Keratinocyte (primary cell): Measurements from ENCODE around the gene KLHL20. TPM values are rescaled to one million over a fixed set of nuclear protein-coding genes. Genes with fewer than 3 reads are reported as not detected.

Experiments used
- DNase-seq: peaks from one replicate; pipeline ENCODE4 v3.0.0-alpha.2; 2011; ENCODE audit warnings: low read depth, missing footprints, low spot score
- FAIRE-seq: peaks from 2 replicates; lab custom pipeline; 2011; peaks lifted over from hg19 to GRCh38; lab: Jason Lieb, UNC
- H2AFZ ChIP-seq: 2 replicates; pipeline ENCODE4 v1.6.0; 2012; ENCODE audit warnings: low read length, control low read depth, inconsistent platforms; ENCODE audit not compliant: control insufficient read depth
- H3K27ac ChIP-seq: 2 replicates; pipeline ENCODE4 v1.5.1; 2011; ENCODE audit warnings: low read length; ENCODE audit not compliant: control insufficient read depth, insufficient read depth
- H3K27me3 ChIP-seq: 3 replicates; pipeline ENCODE4 v1.6.0; 2011; ENCODE audit warnings: low read length; ENCODE audit not compliant: control insufficient read depth, insufficient read depth; ENCODE audit errors: extremely low read depth
- H3K36me3 ChIP-seq, 2 experiments: 2 replicates in 1 of 2; 3 replicates in 1 of 2; pipeline ENCODE4 v1.5.1; 2011; ENCODE audit warnings: low read length in 2 of 2, mild to moderate bottlenecking in 1 of 2; ENCODE audit not compliant: control insufficient read depth in 2 of 2, insufficient read depth in 2 of 2; ENCODE audit errors: extremely low read depth in 1 of 2
- H3K4me1 ChIP-seq: 3 replicates; pipeline ENCODE4 v1.5.1; 2011; ENCODE audit warnings: low read length; ENCODE audit not compliant: control insufficient read depth, insufficient read depth; ENCODE audit errors: extremely low read depth
- H3K4me2 ChIP-seq: 3 replicates; pipeline ENCODE4 v1.6.0; 2011; ENCODE audit warnings: low read depth, low read length; ENCODE audit not compliant: control insufficient read depth, insufficient read depth; ENCODE audit errors: extremely low read depth
- H3K4me3 ChIP-seq, 3 experiments: fragments of 200-600 bp in 1 of 3; sonication (generic) in 1 of 3; 2 replicates in 2 of 3; 3 replicates in 1 of 3; pipeline ENCODE4 v1.5.1; 2011 to 2016; ENCODE audit warnings: low read length in 3 of 3, mild to moderate bottlenecking in 3 of 3, control low read depth in 2 of 3, inconsistent platforms in 1 of 3, low read depth in 1 of 3, mixed read lengths in 1 of 3, mixed run types in 1 of 3, moderate library complexity in 1 of 3; ENCODE audit not compliant: control insufficient read depth in 2 of 3, insufficient read depth in 2 of 3; ENCODE audit errors: extremely low read depth in 1 of 3
- H3K79me2 ChIP-seq: 2 replicates; pipeline ENCODE4 v1.6.0; 2012; ENCODE audit warnings: low read length; ENCODE audit not compliant: control insufficient read depth, insufficient read depth
- H3K9ac ChIP-seq: 3 replicates; pipeline ENCODE4 v1.6.0; 2011; ENCODE audit warnings: low read length; ENCODE audit not compliant: control insufficient read depth, insufficient read depth; ENCODE audit errors: extremely low read depth
- H3K9me1 ChIP-seq: 3 replicates; pipeline ENCODE4 v1.6.0; 2011; ENCODE audit warnings: low read length; ENCODE audit not compliant: control insufficient read depth, insufficient read depth; ENCODE audit errors: extremely low read depth
- H3K9me3 ChIP-seq: 2 replicates; pipeline ENCODE4 v1.5.1; 2012; ENCODE audit warnings: low read depth, low read length; ENCODE audit not compliant: control insufficient read depth
- H4K20me1 ChIP-seq: 3 replicates; pipeline ENCODE4 v1.6.0; 2011; ENCODE audit warnings: low read length; ENCODE audit not compliant: control insufficient read depth, insufficient read depth; ENCODE audit errors: extremely low read depth
- CTCF ChIP-seq, 3 experiments: IDR thresholded peaks in 1 of 3; conservative IDR thresholded peaks in 1 of 3; optimal IDR thresholded peaks in 1 of 3; 2 replicates in 2 of 3; 3 replicates in 1 of 3; pipeline versions ENCODE3 to v1.5.1; 2011; ENCODE audit warnings: low read length in 3 of 3, mild to moderate bottlenecking in 3 of 3, moderate library complexity in 2 of 3, control low read depth in 1 of 3, inconsistent platforms in 1 of 3; ENCODE audit not compliant: insufficient read depth in 2 of 3; ENCODE audit errors: extremely low read depth in 1 of 3
- EZH2 ChIP-seq: IDR thresholded peaks from one replicate; pipeline ENCODE4 v1.6.1; 2012; ENCODE audit warnings: inconsistent platforms, mild to moderate bottlenecking, low read length, moderate library complexity
- dilution Hi-C: fragments of 300-500 bp; cut with MboI; formaldehyde crosslinking; loops from one replicate; pipeline ENCODE4 v1.7.0; 2020; ENCODE audit warnings: low sequenced_read_pairs; ENCODE audit not compliant: extremely low pct_ligation_motif_present
- polyA plus RNA-seq, 5 experiments: library from polyadenylated mRNA; depleted of rRNA in 3 of 5; stranded (reverse) in 3 of 5; stranded (forward) in 1 of 5; unstranded in 1 of 5; fragments of >200 nt; gene quantifications; 1 replicate in 1 of 5; 2 replicates in 3 of 5; 3 replicates in 1 of 5; pipeline versions ENCODE4 v1.2.1 to v1.2.3, GENCODE V29; 2011 to 2012; ENCODE audit warnings: missing spikeins in 2 of 5, low read depth in 1 of 5, low replicate concordance in 1 of 5

Gene KLHL20
- polyA plus RNA-seq, 1 donor (not counting 4 experiments of a cell fraction or from before 2014, with no cell fraction given), result 17.4 TPM

DNA sequence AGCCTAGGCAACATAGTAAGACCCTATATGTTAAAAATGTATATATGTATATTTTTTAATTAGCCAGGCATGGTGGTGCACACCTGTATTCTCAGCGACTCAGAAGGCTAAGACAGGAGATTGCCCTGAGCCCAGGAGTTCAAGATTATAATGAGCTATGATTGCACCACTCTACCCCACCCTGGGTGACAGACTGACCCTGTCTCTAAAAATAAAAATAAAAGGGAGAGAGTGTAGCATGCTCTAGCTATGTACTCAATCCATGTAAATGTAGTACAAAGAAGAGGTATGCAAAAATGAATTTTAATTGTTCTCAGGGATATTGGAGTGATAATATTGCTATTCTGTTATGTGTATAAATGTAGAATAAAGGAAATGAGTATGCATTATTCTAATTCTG, 56.8 kb downstream of the KLHL20 start:
- H3K4me2 ChIP-seq, result no peak overlapping the region
- no peaks in the 10 kb centered on the region for H4K20me1 ChIP-seq
- no peaks in the 10 kb centered on the region for H3K79me2 ChIP-seq
- TF ChIP-seq EZH2 (no peak), CTCF (optimal IDR thresholded peaks at IDR 0.05 in 1 of 3, IDR thresholded peaks at IDR 0.05 in 1 of 3, conservative IDR thresholded peaks at IDR 0.05 in 1 of 3; ENCODE audit: extremely low read depth in 1 of 3, insufficient read depth in 2 of 3, low read length in 3 of 3) (no peak)
- H3K9ac ChIP-seq, result no peak overlapping the region
- no peaks in the 10 kb centered on the region for H3K9me3 ChIP-seq
- dilution Hi-C loops, result no loop called here
- no peak overlapping the region for H2AFZ ChIP-seq
- DNase-seq (no peak), FAIRE-seq (no peak)
- H3K27ac ChIP-seq, result no peak overlapping the region
- H3K9me1 ChIP-seq, result no peaks in the 10 kb centered on the region
- peaks cover 5% of the 10 kb centered on the region in 2 experiments for H3K36me3 ChIP-seq
- H3K27me3 ChIP-seq, result no peaks in the 10 kb centered on the region
- H3K4me3 ChIP-seq, result no peak overlapping the region
- H3K4me1 ChIP-seq, result no peaks in the 10 kb centered on the region

DNA sequence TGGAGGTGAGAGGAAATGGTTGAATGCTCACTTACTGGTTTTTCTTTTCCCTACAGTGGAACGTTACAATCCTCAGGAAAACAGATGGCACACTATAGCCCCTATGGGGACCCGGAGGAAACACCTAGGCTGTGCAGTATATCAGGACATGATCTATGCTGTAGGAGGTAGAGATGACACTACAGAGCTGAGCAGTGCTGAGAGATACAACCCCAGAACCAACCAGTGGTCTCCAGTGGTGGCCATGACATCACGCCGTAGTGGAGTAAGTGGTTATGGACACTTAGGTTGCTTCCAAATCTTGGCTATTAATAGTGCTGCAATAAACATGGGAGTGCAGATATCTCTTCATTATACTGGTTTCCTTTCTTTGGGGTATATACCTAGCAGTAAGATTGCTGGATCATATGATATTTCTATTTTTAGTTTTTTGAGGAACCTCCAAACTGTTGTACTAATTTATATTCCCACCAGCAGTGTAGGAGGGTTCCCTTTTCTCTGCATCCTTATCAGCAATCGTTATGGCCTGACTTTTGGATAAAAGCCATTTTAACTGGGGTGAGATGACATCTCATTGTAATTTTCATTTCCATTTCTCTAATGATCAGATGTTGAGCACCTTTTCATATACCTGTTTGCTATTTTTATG, 60.9 kb downstream of the KLHL20 start:
- H3K4me3 ChIP-seq, result no peak overlapping the region
- H3K36me3 ChIP-seq, result peaks cover 5 to 6% of the 10 kb centered on the region in 2 experiments

More for the DNA sequence above, 60.9 kb downstream of the KLHL20 start:
- DNase-seq (no peak), FAIRE-seq (no peak)
- Histone ChIP-seq H2AFZ (no peak overlapping the region), H3K9me1 (no peaks in the 10 kb centered on the region), H3K4me2 (no peak overlapping the region), H3K9ac (no peak overlapping the region), H3K9me3 (no peaks in the 10 kb centered on the region), H3K79me2 (no peaks in the 10 kb centered on the region), H3K4me1 (no peaks in the 10 kb centered on the region), H3K27me3 (no peaks in the 10 kb centered on the region), H4K20me1 (no peaks in the 10 kb centered on the region), H3K27ac (no peak overlapping the region)
- dilution Hi-C loops, result no loop called here
- TF ChIP-seq CTCF (optimal IDR thresholded peaks at IDR 0.05 in 1 of 3, IDR thresholded peaks at IDR 0.05 in 1 of 3, conservative IDR thresholded peaks at IDR 0.05 in 1 of 3; ENCODE audit: extremely low read depth in 1 of 3, insufficient read depth in 2 of 3, low read length in 3 of 3) (no peak), EZH2 (no peak)
